Osteoblast (primary cell): ENCODE data around the gene MAP3K2. TPM values are rescaled to one million over a fixed set of nuclear protein-coding genes. Genes with fewer than 3 reads are reported as not detected.

Experiments used
- DNase-seq: peaks from one replicate; pipeline ENCODE4 v3.0.0; 2011; ENCODE audit warnings: low spot score, mixed read lengths; ENCODE audit not compliant: insufficient read length; ENCODE audit errors: missing footprints
- H2AFZ ChIP-seq: 2 replicates; pipeline ENCODE4 v1.6.0; 2011; ENCODE audit warnings: mild to moderate bottlenecking, low read length
- H3K27ac ChIP-seq: 2 replicates; pipeline ENCODE4 v1.5.1; 2011; ENCODE audit warnings: mild to moderate bottlenecking, low read depth, low read length, moderate library complexity
- H3K27me3 ChIP-seq: 2 replicates; pipeline ENCODE4 v1.6.0; 2012; ENCODE audit warnings: mild to moderate bottlenecking, control low read depth, inconsistent platforms, low read length, moderate library complexity; ENCODE audit not compliant: insufficient read depth
- H3K36me3 ChIP-seq: 2 replicates; pipeline ENCODE4 v1.5.1; 2011; ENCODE audit warnings: mild to moderate bottlenecking, low read length, control low read depth, moderate library complexity; ENCODE audit not compliant: insufficient read depth
- H3K4me1 ChIP-seq: 2 replicates; pipeline ENCODE4 v1.5.1; 2011; ENCODE audit warnings: mild to moderate bottlenecking, low read length, control low read depth, moderate library complexity; ENCODE audit not compliant: insufficient read depth
- H3K4me2 ChIP-seq: 2 replicates; pipeline ENCODE4 v1.6.0; 2011; ENCODE audit warnings: mild to moderate bottlenecking, low read length; ENCODE audit not compliant: insufficient read depth
- H3K4me3 ChIP-seq: fragments of 200-600 bp; sonication (generic); 3 replicates; pipeline ENCODE4 v1.5.1; 2012; ENCODE audit warnings: mild to moderate bottlenecking, low read length, inconsistent platforms; ENCODE audit not compliant: insufficient read depth
- H3K79me2 ChIP-seq: 2 replicates; pipeline ENCODE4 v1.6.0; 2012; ENCODE audit warnings: mild to moderate bottlenecking, low read length, control low read depth, inconsistent platforms; ENCODE audit not compliant: insufficient read depth
- H3K9me3 ChIP-seq: 2 replicates; pipeline ENCODE4 v1.5.1; 2011; ENCODE audit warnings: low read depth, low read length, control low read depth
- H4K20me1 ChIP-seq: 2 replicates; pipeline ENCODE4 v1.6.0; 2012; ENCODE audit warnings: mild to moderate bottlenecking, low read length, control low read depth; ENCODE audit not compliant: insufficient read depth
- CTCF ChIP-seq: IDR thresholded peaks from 2 replicates; pipeline ENCODE4 v1.5.1; 2011; ENCODE audit warnings: mild to moderate bottlenecking, low read depth, low read length, moderate library complexity; ENCODE audit errors: extremely low read depth
- total RNA-seq: library from RNA; depleted of rRNA; stranded (reverse); fragments of >200 nt; gene quantifications from 2 replicates; pipeline ENCODE4 v1.2.3, GENCODE V29; 2012

Gene MAP3K2
- total RNA-seq, 1 donor: 64.1 TPM

GRCh38 chr2:127417406-127417805, 29.6 kb upstream of the MAP3K2 start:
- Histone ChIP-seq H3K36me3 (no peaks in the 10 kb centered on the region), H3K9me3 (no peaks in the 10 kb centered on the region), H3K4me3 (no peak overlapping the region), H3K79me2 (no peaks in the 10 kb centered on the region), H2AFZ (no peak overlapping the region), H3K27me3 (peaks cover 17% of the 10 kb centered on the region), H3K4me2 (no peak overlapping the region), H3K4me1 (peaks cover 13% of the 10 kb centered on the region), H3K27ac (no peak overlapping the region), H4K20me1 (no peaks in the 10 kb centered on the region)
- peak; percentile 71 for DNase-seq
- no peak for TF ChIP-seq CTCF

GRCh38 chr2:127416506-127417001, 28.8 kb upstream of the MAP3K2 start:
- no peak overlapping the region for H2AFZ ChIP-seq
- peak overlapping the region; percentile 68 for H3K4me2 ChIP-seq
- no peaks in the 10 kb centered on the region for H3K36me3 ChIP-seq
- no peak for TF ChIP-seq CTCF
- H3K9me3 ChIP-seq: no peaks in the 10 kb centered on the region
- H3K4me3 ChIP-seq: peak overlapping the region; percentile 54
- peaks cover 21% of the 10 kb centered on the region for H3K4me1 ChIP-seq
- H3K27me3 ChIP-seq: peaks cover 9% of the 10 kb centered on the region
- DNase-seq: no peak
- no peaks in the 10 kb centered on the region for H4K20me1 ChIP-seq
- H3K79me2 ChIP-seq: no peaks in the 10 kb centered on the region
- H3K27ac ChIP-seq: no peak overlapping the region

GRCh38 chr2:127415593-127416505, 28.1 kb upstream of the MAP3K2 start:
- Histone ChIP-seq H3K36me3 (no peaks in the 10 kb centered on the region), H3K4me3 (peak overlapping the region; percentile 54), H3K27ac (no peak overlapping the region), H2AFZ (peak overlapping the region; percentile 24), H3K27me3 (peaks cover 9% of the 10 kb centered on the region), H4K20me1 (no peaks in the 10 kb centered on the region), H3K79me2 (no peaks in the 10 kb centered on the region), H3K9me3 (no peaks in the 10 kb centered on the region), H3K4me1 (peaks cover 28% of the 10 kb centered on the region), H3K4me2 (peak overlapping the region; percentile 68)
- DNase-seq: peak; percentile 84
- TF ChIP-seq CTCF: peak; percentile 25
